ENCODE results near the gene COL11A1. TPM values are rescaled to one million over a fixed set of nuclear protein-coding genes. Genes with fewer than 3 reads are reported as not detected.

COL11A1 gene
- total and polyA plus RNA-seq, 2 donors (not counting 3 experiments of a cell fraction or from before 2014, with no cell fraction given) = not detected

GRCh38 chr1:102836991-102837390 is 271.3 kb downstream of the COL11A1 start:
- POLR2A ChIA-PET = no interaction called here
- dilution Hi-C loops (cut with MboI; ENCODE audit: extremely low pct_ligation_motif_present, low sequenced_read_pairs) = no loop called here

More at GRCh38 chr1:102836991-102837390, 271.3 kb downstream of the COL11A1 start:
- Histone ChIP-seq H3K9ac (replicated peaks; ENCODE audit: extremely low read depth, insufficient read depth, low read length) (no peak overlapping the region), H3K36me3 (ENCODE audit: control insufficient read depth in 2 of 2, extremely low read depth in 1 of 2, insufficient read depth in 2 of 2, low read length in 2 of 2) (no peaks in the 10 kb centered on the region), H3K27me3 (ENCODE audit: control insufficient read depth in 2 of 2, insufficient read depth in 2 of 2, low read length in 2 of 2) (no peaks in the 10 kb centered on the region), H3K79me2 (ENCODE audit: control insufficient read depth, insufficient read depth, low read length) (no peaks in the 10 kb centered on the region), H4K20me1 (replicated peaks; ENCODE audit: control insufficient read depth, extremely low read depth, insufficient read depth, low read length) (no peaks in the 10 kb centered on the region), H3K9me1 (replicated peaks; ENCODE audit: control insufficient read depth, extremely low read depth, insufficient read depth, low read length) (no peaks in the 10 kb centered on the region), H2AFZ (ENCODE audit: low read depth, low read length) (no peak overlapping the region), H3K4me3 (replicated peaks in 1 of 3; ENCODE audit: insufficient read depth in 1 of 3, low read depth in 1 of 3, low read length in 3 of 3) (no peak overlapping the region), H3K4me2 (ENCODE audit: insufficient read depth, low read length) (no peak overlapping the region), H3K27ac (ENCODE audit: insufficient read depth, low read depth, low read length) (no peak overlapping the region), H3K9me3 (replicated peaks; ENCODE audit: control insufficient read depth, insufficient read depth, low read length) (no peaks in the 10 kb centered on the region), H3K4me1 (ENCODE audit: control insufficient read depth, extremely low read depth, insufficient read depth, low read length) (no peaks in the 10 kb centered on the region)
- TF ChIP-seq CTCF (IDR thresholded peaks at IDR 0.05; ENCODE audit: extremely low read depth in 1 of 2, insufficient read depth in 1 of 2, low read depth in 1 of 2, low read length in 2 of 2) = no peak
- TF ChIP-seq JUN (IDR thresholded peaks at IDR 0.05; ENCODE audit: borderline replicate concordance, insufficient read depth, insufficient read length, low read depth) = no peak
- no peak for TF ChIP-seq MAX (IDR thresholded peaks at IDR 0.05; ENCODE audit: insufficient read depth, insufficient read length)
- TF ChIP-seq GATA2 (IDR thresholded peaks at IDR 0.05; ENCODE audit: insufficient read depth, insufficient read length, low read depth, low read length) = no peak
- no peak for TF ChIP-seq EZH2 (IDR thresholded peaks at IDR 0.05; ENCODE audit: borderline replicate concordance, low read depth, low read length, severe bottlenecking)
- TF ChIP-seq POLR2A (IDR thresholded peaks at IDR 0.05; ENCODE audit: low read depth, low read length) = no peak
- TF ChIP-seq POLR2AphosphoS5 (IDR thresholded peaks at IDR 0.05; ENCODE audit: insufficient read depth, low read depth, low read length) = no peak
- TF ChIP-seq FOS (IDR thresholded peaks at IDR 0.05; ENCODE audit: borderline replicate concordance, insufficient read depth, low read length) = no peak
- no peak for TF ChIP-seq MYC (IDR thresholded peaks at IDR 0.05; ENCODE audit: low read depth, low read length)
- intact Hi-C loops (cut with micrococcal nuclease) = no loop called here
- FAIRE-seq = no peak
- CTCF ChIA-PET = no interaction called here
- DNase-seq (ENCODE audit: low read depth, low spot score) = no peak
- no TSS peak for BruUV-seq (replicated peaks)
